ENCODE measurements around the gene LIPE.

LIPE gene

DNA sequence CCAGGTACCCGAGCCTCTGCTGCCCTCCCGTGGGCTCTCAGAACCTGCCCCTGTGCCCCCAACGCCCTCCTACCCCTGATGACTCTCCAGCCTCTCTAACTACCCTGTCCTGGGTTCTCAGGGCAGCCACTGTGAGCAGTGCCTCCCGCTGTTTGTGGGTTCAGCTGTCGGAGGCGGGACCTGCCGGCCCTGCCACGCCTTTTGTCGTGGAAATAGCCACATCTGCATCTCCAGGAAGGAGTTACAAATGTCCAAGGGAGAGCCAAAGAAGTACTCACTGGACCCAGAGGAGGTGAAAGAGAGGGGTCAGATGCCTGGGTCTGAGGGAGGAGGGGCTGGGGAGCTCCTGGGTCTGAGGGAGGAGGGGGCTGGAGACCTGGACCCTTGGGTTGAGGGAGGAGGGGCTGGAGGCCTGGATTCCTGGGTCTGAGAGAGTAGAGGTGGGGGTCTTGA, 57.1 kb downstream of the LIPE start:
- TF ChIP-seq CTCF (IDR thresholded peaks at IDR 0.05), result no peak

- TF ChIP-seq CTCF (IDR thresholded peaks at IDR 0.05), result no peak
Measured at GRCh38 chr19:42369433-42370067, 57.6 kb downstream of the LIPE start.

DNA sequence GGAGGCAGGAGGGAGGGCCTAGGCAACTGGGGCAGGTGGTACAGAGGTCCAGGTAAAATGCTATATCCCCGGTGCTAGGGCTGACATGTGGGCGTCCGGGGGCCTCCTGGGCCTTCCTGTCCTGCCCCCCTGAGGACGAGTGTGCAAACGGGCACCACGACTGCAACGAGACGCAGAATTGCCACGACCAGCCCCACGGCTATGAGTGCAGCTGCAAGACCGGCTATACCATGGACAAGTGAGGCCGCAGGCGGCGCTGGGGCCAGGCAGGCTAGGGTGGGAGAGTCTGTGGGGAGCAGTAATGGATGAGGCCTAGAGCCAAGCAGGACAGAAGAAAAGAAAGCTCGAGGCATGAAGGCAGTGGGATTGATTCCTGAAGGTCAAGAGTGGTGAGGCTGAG, 58.4 kb downstream of the LIPE start:
- TF ChIP-seq CTCF (IDR thresholded peaks at IDR 0.05), result no peak

DNA sequence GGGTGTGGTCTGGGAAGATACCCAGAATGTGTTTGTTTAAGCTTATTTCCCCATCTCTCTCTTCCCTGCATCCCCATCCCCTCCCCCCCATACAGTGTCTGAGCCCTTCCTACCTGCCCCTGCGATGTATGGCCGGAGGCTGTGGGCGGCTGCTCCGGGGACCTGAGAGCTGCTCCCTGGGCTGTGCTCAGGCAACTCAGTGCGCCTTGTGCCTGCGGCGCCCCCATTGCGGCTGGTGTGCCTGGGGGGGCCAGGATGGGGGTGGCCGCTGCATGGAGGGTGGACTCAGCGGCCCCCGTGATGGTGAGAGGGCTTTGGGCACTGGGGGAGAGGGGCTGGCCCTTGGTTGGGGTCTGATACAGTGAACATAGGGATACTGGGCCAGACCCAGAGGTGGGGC, 58.8 kb downstream of the LIPE start:
- TF ChIP-seq CTCF (IDR thresholded peaks at IDR 0.05), result no peak

GRCh38 chr19:42367929-42368328, 59.3 kb downstream of the LIPE start:
- no peak for TF ChIP-seq CTCF (IDR thresholded peaks at IDR 0.05)

DNA sequence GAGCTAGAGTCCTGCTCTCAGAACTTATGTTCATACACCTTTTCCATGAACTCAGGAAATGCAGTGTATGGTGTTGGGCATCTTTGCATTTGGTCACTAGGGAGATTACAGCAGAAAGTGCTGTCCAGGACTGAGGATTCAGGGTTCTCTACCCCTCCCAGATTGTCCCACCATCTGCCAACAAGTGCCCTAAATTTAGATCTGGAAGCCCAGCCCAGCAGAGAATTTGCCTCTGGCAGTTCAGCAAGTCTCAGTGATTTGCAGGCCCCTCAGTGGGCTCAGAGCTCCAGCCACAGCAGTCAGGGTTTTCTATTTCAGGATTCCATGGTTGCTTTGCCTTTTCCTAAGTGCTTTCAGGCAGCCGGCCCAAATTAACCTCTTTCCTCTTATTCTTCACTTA, 60.5 kb downstream of the LIPE start:
- TF ChIP-seq CTCF (IDR thresholded peaks at IDR 0.05), result no peak

GRCh38 chr19:42363614-42364346, 63.4 kb downstream of the LIPE start:
- TF ChIP-seq CTCF (IDR thresholded peaks at IDR 0.05), result no peak
